ENCODE results near the gene CNRIP1. TPM values are rescaled to one million over a fixed set of nuclear protein-coding genes. Genes with fewer than 3 reads are reported as not detected.

Gene CNRIP1
- total RNA-seq, 1 donor from 2014 or later = 21.8 TPM

- no peaks in the 10 kb centered on the region for H3K27me3 Mint-ChIP-seq (ENCODE audit: unreplicated experiment)
Observed at GRCh38 chr2:68293755-68294154, 26.0 kb downstream of the CNRIP1 start.

GRCh38 chr2:68293024-68293423, 26.7 kb downstream of the CNRIP1 start:
- H3K27ac Mint-ChIP-seq (ENCODE audit: unreplicated experiment) = no peak overlapping the region
- H3K36me3 Mint-ChIP-seq (ENCODE audit: low read depth, unreplicated experiment) = no peaks in the 10 kb centered on the region
- H3K27me3 Mint-ChIP-seq (ENCODE audit: unreplicated experiment) = no peaks in the 10 kb centered on the region
- peaks cover 4% of the 10 kb centered on the region for H3K4me1 Mint-ChIP-seq (ENCODE audit: unreplicated experiment)
- no peak for DNase-seq (ENCODE audit: low spot score)
- TF ChIP-seq CTCF (IDR thresholded peaks at IDR 0.05; ENCODE audit: unreplicated experiment) = no peak
- no peak overlapping the region for H3K4me3 Mint-ChIP-seq (ENCODE audit: unreplicated experiment)
- H3K9me3 Mint-ChIP-seq (ENCODE audit: unreplicated experiment) = no peaks in the 10 kb centered on the region

More at GRCh38 chr2:68293755-68294154, 26.0 kb downstream of the CNRIP1 start:
- no peaks in the 10 kb centered on the region for H3K9me3 Mint-ChIP-seq (ENCODE audit: unreplicated experiment)
- no peaks in the 10 kb centered on the region for H3K36me3 Mint-ChIP-seq (ENCODE audit: low read depth, unreplicated experiment)
- no peak overlapping the region for H3K27ac Mint-ChIP-seq (ENCODE audit: unreplicated experiment)
- no peak overlapping the region for H3K4me3 Mint-ChIP-seq (ENCODE audit: unreplicated experiment)
- no peak for DNase-seq (ENCODE audit: low spot score)
- TF ChIP-seq CTCF (IDR thresholded peaks at IDR 0.05; ENCODE audit: unreplicated experiment) = no peak
- peaks cover 4% of the 10 kb centered on the region for H3K4me1 Mint-ChIP-seq (ENCODE audit: unreplicated experiment)

- Mint-ChIP-seq H3K4me3 (ENCODE audit: unreplicated experiment) (no peak overlapping the region), H3K27me3 (ENCODE audit: unreplicated experiment) (no peaks in the 10 kb centered on the region), H3K27ac (ENCODE audit: unreplicated experiment) (no peak overlapping the region), H3K36me3 (ENCODE audit: low read depth, unreplicated experiment) (no peaks in the 10 kb centered on the region), H3K9me3 (ENCODE audit: unreplicated experiment) (no peaks in the 10 kb centered on the region), H3K4me1 (ENCODE audit: unreplicated experiment) (peaks cover 4% of the 10 kb centered on the region)
- TF ChIP-seq CTCF (IDR thresholded peaks at IDR 0.05; ENCODE audit: unreplicated experiment) = peak; percentile 74
- no peak for DNase-seq (ENCODE audit: low spot score)
Observed at GRCh38 chr2:68292108-68292710, 27.5 kb downstream of the CNRIP1 start.

GRCh38 chr2:68291314-68291713, 28.4 kb downstream of the CNRIP1 start:
- H3K4me3 Mint-ChIP-seq (ENCODE audit: unreplicated experiment) = no peak overlapping the region
- H3K27ac Mint-ChIP-seq (ENCODE audit: unreplicated experiment) = no peak overlapping the region
- H3K27me3 Mint-ChIP-seq (ENCODE audit: unreplicated experiment) = no peaks in the 10 kb centered on the region
- H3K36me3 Mint-ChIP-seq (ENCODE audit: low read depth, unreplicated experiment) = no peaks in the 10 kb centered on the region
- TF ChIP-seq CTCF (IDR thresholded peaks at IDR 0.05; ENCODE audit: unreplicated experiment) = no peak
- no peak for DNase-seq (ENCODE audit: low spot score)
- peaks cover 4% of the 10 kb centered on the region for H3K4me1 Mint-ChIP-seq (ENCODE audit: unreplicated experiment)
- H3K9me3 Mint-ChIP-seq (ENCODE audit: unreplicated experiment) = no peaks in the 10 kb centered on the region

- no peaks in the 10 kb centered on the region for H3K27me3 Mint-ChIP-seq (ENCODE audit: unreplicated experiment)
Observed at GRCh38 chr2:68290901-68291300, 28.8 kb downstream of the CNRIP1 start.

More at GRCh38 chr2:68290901-68291300, 28.8 kb downstream of the CNRIP1 start:
- Mint-ChIP-seq H3K4me3 (ENCODE audit: unreplicated experiment) (no peak overlapping the region), H3K36me3 (ENCODE audit: low read depth, unreplicated experiment) (no peaks in the 10 kb centered on the region), H3K9me3 (ENCODE audit: unreplicated experiment) (no peaks in the 10 kb centered on the region), H3K4me1 (ENCODE audit: unreplicated experiment) (peaks cover 4% of the 10 kb centered on the region), H3K27ac (ENCODE audit: unreplicated experiment) (no peak overlapping the region)
- no peak for TF ChIP-seq CTCF (IDR thresholded peaks at IDR 0.05; ENCODE audit: unreplicated experiment)
- DNase-seq (ENCODE audit: low spot score) = no peak

Data from endothelial cell (in vitro differentiated cells).